Fibroblast of lung (primary cell): Measurements from ENCODE around the gene PPFIA4.

Experiments
- EZH2 ChIP-seq: IDR thresholded peaks from 2 replicates; pipeline ENCODE4 v1.5.1; 2012; ENCODE audit warnings: low read length, control low read depth, mild to moderate bottlenecking; ENCODE audit errors: missing control alignments
- TF ChIP-seq, protein P1 (sequence below), 2 donors: IDR thresholded peaks in 1 of 2; conservative IDR thresholded peaks in 1 of 2; 1 replicate in 1 of 2; 2 replicates in 1 of 2; pipeline ENCODE4 v1.5.1; 2011 to 2012; ENCODE audit warnings: low read length in 2 of 2, control low read depth in 1 of 2, inconsistent platforms in 1 of 2, low read depth in 1 of 2, mild to moderate bottlenecking in 1 of 2

DNA sequence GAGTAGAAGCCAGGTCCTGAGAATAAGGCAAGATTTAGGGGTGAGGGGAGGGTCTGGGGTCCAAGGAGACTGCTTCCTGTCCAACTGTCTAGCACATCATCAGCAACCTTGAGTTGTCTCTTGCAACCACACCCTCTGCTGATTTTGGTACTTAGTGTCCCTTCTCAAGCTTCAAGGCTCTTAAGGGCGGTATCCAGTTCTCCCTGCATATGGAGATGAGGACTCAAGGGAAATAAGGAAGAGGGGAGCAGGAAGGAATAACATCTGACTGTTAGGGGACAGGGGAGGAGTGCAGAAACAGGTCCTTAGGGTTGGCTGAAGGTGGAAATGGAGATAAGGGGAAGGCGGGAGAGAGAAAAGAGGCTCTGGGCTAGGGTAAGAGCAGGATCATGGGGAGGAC, 47.2 kb downstream of the PPFIA4 start:
- TF ChIP-seq, protein P1, sequence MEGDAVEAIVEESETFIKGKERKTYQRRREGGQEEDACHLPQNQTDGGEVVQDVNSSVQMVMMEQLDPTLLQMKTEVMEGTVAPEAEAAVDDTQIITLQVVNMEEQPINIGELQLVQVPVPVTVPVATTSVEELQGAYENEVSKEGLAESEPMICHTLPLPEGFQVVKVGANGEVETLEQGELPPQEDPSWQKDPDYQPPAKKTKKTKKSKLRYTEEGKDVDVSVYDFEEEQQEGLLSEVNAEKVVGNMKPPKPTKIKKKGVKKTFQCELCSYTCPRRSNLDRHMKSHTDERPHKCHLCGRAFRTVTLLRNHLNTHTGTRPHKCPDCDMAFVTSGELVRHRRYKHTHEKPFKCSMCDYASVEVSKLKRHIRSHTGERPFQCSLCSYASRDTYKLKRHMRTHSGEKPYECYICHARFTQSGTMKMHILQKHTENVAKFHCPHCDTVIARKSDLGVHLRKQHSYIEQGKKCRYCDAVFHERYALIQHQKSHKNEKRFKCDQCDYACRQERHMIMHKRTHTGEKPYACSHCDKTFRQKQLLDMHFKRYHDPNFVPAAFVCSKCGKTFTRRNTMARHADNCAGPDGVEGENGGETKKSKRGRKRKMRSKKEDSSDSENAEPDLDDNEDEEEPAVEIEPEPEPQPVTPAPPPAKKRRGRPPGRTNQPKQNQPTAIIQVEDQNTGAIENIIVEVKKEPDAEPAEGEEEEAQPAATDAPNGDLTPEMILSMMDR (conservative IDR thresholded peaks at IDR 0.05 in 1 of 2, IDR thresholded peaks at IDR 0.05 in 1 of 2; ENCODE audit: low read depth in 1 of 2, low read length in 2 of 2): no peak
- no peak for TF ChIP-seq EZH2
